ENCODE measurements around the gene NR3C1.
A peak's percentile ranks its signal among the peaks of the same experiment; 100 is the strongest.

Gene NR3C1

DNA sequence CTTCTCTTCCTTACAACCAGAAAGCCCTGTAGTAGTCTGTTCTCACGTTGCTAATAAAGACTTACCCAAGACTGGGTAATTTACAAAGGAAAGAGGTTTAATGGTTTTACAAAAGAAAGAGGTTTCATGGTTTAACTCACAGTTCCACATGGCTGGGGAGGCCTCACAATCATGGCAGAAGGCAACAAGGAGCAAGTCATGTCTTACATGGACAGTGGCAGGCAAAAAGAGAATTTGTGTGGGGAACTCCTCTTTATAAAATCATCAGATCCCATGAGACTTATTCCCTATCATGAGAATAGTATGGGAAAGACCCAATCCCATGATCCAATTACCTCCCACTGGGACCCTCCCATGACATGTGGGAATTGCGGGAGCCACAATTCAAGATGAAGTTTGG lies 164.9 kb downstream of the NR3C1 start:
- Histone ChIP-seq H3K4me3 (ENCODE audit: severe bottlenecking) (no peak overlapping the region), H3K27me3 (ENCODE audit: insufficient read depth, poor library complexity, severe bottlenecking) (no peaks in the 10 kb centered on the region), H3K36me3 (ENCODE audit: low read depth) (no peaks in the 10 kb centered on the region), H3K4me1 (ENCODE audit: insufficient read depth, poor library complexity, severe bottlenecking) (peaks cover 42% of the 10 kb centered on the region), H3K9me3 (ENCODE audit: severe bottlenecking) (no peaks in the 10 kb centered on the region), H3K27ac (ENCODE audit: poor library complexity, severe bottlenecking) (no peak overlapping the region)
- TF ChIP-seq, protein P1, sequence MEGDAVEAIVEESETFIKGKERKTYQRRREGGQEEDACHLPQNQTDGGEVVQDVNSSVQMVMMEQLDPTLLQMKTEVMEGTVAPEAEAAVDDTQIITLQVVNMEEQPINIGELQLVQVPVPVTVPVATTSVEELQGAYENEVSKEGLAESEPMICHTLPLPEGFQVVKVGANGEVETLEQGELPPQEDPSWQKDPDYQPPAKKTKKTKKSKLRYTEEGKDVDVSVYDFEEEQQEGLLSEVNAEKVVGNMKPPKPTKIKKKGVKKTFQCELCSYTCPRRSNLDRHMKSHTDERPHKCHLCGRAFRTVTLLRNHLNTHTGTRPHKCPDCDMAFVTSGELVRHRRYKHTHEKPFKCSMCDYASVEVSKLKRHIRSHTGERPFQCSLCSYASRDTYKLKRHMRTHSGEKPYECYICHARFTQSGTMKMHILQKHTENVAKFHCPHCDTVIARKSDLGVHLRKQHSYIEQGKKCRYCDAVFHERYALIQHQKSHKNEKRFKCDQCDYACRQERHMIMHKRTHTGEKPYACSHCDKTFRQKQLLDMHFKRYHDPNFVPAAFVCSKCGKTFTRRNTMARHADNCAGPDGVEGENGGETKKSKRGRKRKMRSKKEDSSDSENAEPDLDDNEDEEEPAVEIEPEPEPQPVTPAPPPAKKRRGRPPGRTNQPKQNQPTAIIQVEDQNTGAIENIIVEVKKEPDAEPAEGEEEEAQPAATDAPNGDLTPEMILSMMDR (IDR thresholded peaks at IDR 0.05; ENCODE audit: poor library complexity, severe bottlenecking): no peak
- no peak for DNase-seq (ENCODE audit: low spot score)
- no peak for ATAC-seq (ENCODE audit: low read depth)

DNA sequence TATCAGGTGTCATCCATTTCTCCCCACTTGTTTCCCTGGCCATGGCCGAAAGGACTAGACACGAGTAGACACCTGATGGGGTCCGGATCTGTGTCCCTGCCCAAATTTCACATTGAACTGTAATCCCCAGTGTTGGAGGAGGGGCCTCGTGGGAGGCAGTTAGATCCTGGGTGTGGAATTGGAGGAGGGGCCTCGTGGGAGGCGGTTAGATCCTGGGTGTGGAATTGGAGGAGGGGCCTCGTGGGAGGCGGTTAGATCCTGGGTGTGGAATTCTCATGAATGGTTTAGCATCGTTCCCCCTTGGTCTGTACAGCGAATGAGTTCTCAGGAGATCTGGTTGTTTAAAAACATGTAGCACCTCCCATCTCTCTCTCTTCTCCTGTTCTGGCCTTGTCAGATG lies 165.8 kb downstream of the NR3C1 start:
- Histone ChIP-seq H3K27ac (ENCODE audit: poor library complexity, severe bottlenecking) (no peak overlapping the region), H3K27me3 (ENCODE audit: insufficient read depth, poor library complexity, severe bottlenecking) (no peaks in the 10 kb centered on the region), H3K4me1 (ENCODE audit: insufficient read depth, poor library complexity, severe bottlenecking) (peaks cover 32% of the 10 kb centered on the region), H3K36me3 (ENCODE audit: low read depth) (no peaks in the 10 kb centered on the region), H3K9me3 (ENCODE audit: severe bottlenecking) (no peaks in the 10 kb centered on the region), H3K4me3 (ENCODE audit: severe bottlenecking) (no peak overlapping the region)
- ATAC-seq (ENCODE audit: low read depth) (no peak), DNase-seq (ENCODE audit: low spot score) (no peak)
- TF ChIP-seq, protein P1 (IDR thresholded peaks at IDR 0.05; ENCODE audit: poor library complexity, severe bottlenecking): no peak

DNA sequence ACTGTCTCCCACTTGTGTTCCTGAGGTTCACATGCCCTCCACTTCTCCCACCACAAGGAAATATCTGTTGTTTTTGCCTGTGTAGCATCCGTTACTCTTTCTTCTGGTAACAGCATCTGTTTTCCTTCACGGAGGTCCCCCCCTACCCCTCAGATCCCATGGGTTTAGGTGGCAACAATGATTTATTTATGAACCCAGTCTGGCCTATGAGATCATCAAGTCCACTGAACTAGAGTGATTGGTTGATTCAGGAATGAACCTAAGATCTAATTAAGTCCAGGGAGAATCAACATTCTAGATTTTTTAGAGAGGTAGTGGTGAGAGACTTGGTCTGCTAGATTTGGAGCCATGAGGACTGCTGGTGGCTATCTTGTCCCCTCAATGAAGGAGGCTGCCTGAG lies 166.8 kb downstream of the NR3C1 start:
- no peaks in the 10 kb centered on the region for H3K27me3 ChIP-seq (ENCODE audit: insufficient read depth, poor library complexity, severe bottlenecking)
- TF ChIP-seq, protein P1 (IDR thresholded peaks at IDR 0.05; ENCODE audit: poor library complexity, severe bottlenecking): no peak
- H3K36me3 ChIP-seq (ENCODE audit: low read depth): no peaks in the 10 kb centered on the region
- peak overlapping the region; percentile 82 for H3K27ac ChIP-seq (ENCODE audit: poor library complexity, severe bottlenecking)
- ATAC-seq (ENCODE audit: low read depth) (no peak), DNase-seq (ENCODE audit: low spot score) (no peak)
- H3K4me3 ChIP-seq (ENCODE audit: severe bottlenecking): no peak overlapping the region
- no peaks in the 10 kb centered on the region for H3K9me3 ChIP-seq (ENCODE audit: severe bottlenecking)
- H3K4me1 ChIP-seq (ENCODE audit: insufficient read depth, poor library complexity, severe bottlenecking): peaks cover 23% of the 10 kb centered on the region

DNA sequence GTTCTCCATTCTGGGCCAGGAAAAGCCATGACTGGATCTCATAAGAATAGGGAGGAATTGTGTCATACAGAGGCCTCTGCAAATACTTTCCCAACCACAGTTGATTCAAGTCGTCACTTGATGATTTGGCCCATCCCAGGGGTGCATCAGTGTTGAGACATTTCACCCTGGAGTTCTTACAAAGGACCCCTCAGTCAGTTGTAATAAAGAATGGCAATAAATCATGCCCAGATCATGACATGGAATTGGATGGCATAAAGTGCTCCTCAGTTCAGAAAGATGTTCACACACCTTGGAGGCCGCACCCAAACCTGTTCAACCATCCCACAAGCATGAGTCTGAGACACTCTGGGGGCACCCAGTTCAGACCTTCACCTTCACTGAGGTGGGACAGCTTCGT lies 168.1 kb downstream of the NR3C1 start:
- Histone ChIP-seq H3K36me3 (ENCODE audit: low read depth) (no peaks in the 10 kb centered on the region), H3K4me3 (ENCODE audit: severe bottlenecking) (no peak overlapping the region), H3K9me3 (ENCODE audit: severe bottlenecking) (no peaks in the 10 kb centered on the region), H3K27ac (ENCODE audit: poor library complexity, severe bottlenecking) (peak overlapping the region; percentile 82), H3K27me3 (ENCODE audit: insufficient read depth, poor library complexity, severe bottlenecking) (no peaks in the 10 kb centered on the region), H3K4me1 (ENCODE audit: insufficient read depth, poor library complexity, severe bottlenecking) (peaks cover 20% of the 10 kb centered on the region)
- ATAC-seq (ENCODE audit: low read depth): peak; percentile 93
- DNase-seq (ENCODE audit: low spot score): peak; percentile 92
- TF ChIP-seq, protein P1 (IDR thresholded peaks at IDR 0.05; ENCODE audit: poor library complexity, severe bottlenecking): no peak

DNA sequence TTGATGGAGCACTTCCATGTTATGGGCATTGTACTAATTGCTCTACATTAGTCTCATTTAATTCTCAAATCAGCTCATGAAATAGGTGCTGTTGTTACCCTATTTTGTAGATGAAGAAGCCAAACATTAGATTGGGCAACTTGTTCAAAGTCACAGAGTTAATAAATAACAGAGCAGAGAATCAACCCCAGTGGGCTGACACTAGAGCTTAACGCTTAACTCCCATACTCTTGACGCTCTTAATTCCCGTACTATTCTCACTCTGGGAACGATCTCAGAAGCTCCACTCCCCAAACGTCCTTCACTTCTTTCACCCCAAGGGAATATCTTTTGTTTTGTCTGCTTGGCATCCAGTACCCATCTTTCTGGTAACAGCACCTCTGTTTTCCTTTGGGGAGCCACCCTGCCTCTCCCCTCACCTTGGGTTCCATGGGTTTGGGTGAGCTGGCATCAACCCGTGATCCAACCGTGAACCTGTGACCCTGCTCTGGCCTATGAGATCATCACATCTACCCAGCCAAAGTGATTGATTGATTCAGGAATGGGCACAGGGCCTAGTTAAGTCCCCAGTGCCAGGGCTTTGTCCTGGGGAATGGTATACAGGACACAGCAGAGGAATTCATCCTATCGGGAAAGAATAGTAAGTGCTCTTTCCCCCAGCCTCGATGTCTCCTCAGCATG lies 169.2 kb downstream of the NR3C1 start:
- Histone ChIP-seq H3K4me1 (ENCODE audit: insufficient read depth, poor library complexity, severe bottlenecking) (peaks cover 20% of the 10 kb centered on the region), H3K36me3 (ENCODE audit: low read depth) (no peaks in the 10 kb centered on the region), H3K9me3 (ENCODE audit: severe bottlenecking) (no peaks in the 10 kb centered on the region), H3K4me3 (ENCODE audit: severe bottlenecking) (no peak overlapping the region), H3K27ac (ENCODE audit: poor library complexity, severe bottlenecking) (peak overlapping the region; percentile 82), H3K27me3 (ENCODE audit: insufficient read depth, poor library complexity, severe bottlenecking) (no peaks in the 10 kb centered on the region)
- DNase-seq (ENCODE audit: low spot score) (no peak), ATAC-seq (ENCODE audit: low read depth) (no peak)
- TF ChIP-seq, protein P1 (IDR thresholded peaks at IDR 0.05; ENCODE audit: poor library complexity, severe bottlenecking): no peak
